Naive B cell (primary cell): ENCODE data around the gene SHC3. TPM values are rescaled to one million over a fixed set of nuclear protein-coding genes. Genes with fewer than 3 reads are reported as not detected.

ENCODE experiments used
- ATAC-seq, 2 donors: fragments of 150-1000 bp; cut with Tn5 transposase; 2 replicates each; pipeline ENCODE4 v1.10.0; 2021; ENCODE audit warnings: low read depth in 2 of 2, mild to moderate bottlenecking in 2 of 2, moderate library complexity in 2 of 2
- DNase-seq: peaks from one replicate; pipeline ENCODE4 v3.0.0; 2022
- H3K27ac Mint-ChIP-seq, 6 donors: one replicate each; pipeline ENCODE4 v1.8.0; 2020 to 2022; ENCODE audit warnings: mild to moderate bottlenecking in 6 of 6, mixed read lengths in 6 of 6, moderate library complexity in 5 of 6, inconsistent platforms in 2 of 6
- H3K27me3 Mint-ChIP-seq, 3 donors: one replicate each; pipeline ENCODE4 v1.8.0; 2021 to 2022; ENCODE audit warnings: mixed read lengths in 3 of 3, mild to moderate bottlenecking in 1 of 3
- H3K36me3 Mint-ChIP-seq, 2 donors: one replicate each; pipeline ENCODE4 v1.8.0; 2020 to 2022; ENCODE audit warnings: mixed read lengths in 2 of 2, inconsistent platforms in 1 of 2, mild to moderate bottlenecking in 1 of 2
- H3K4me1 Mint-ChIP-seq, 3 donors: one replicate each; pipeline ENCODE4 v1.8.0; 2020 to 2022; ENCODE audit warnings: mixed read lengths in 3 of 3, inconsistent platforms in 1 of 3, mild to moderate bottlenecking in 1 of 3, moderate library complexity in 1 of 3
- H3K4me3 Mint-ChIP-seq, 8 donors: one replicate each; pipeline ENCODE4 v1.8.0; 2020 to 2022; ENCODE audit warnings: mild to moderate bottlenecking in 8 of 8, mixed read lengths in 8 of 8, moderate library complexity in 8 of 8, inconsistent platforms in 2 of 8
- H3K9me3 Mint-ChIP-seq, 7 donors: one replicate each; pipeline ENCODE4 v1.8.0; 2020 to 2022; ENCODE audit warnings: mixed read lengths in 7 of 7, mild to moderate bottlenecking in 5 of 7, inconsistent platforms in 2 of 7, moderate library complexity in 1 of 7
- polyA plus RNA-seq, 6 donors: library from polyadenylated mRNA; unstranded; fragments of 300-500 nt; fragmentation: Illumina TruSeq; gene quantifications; one replicate each; pipeline ENCODE4 v1.2.3, GENCODE V29; 2021; ENCODE audit warnings: low read depth in 6 of 6

SHC3 gene
- polyA plus RNA-seq, 6 donors from 2014 or later, result 0.04 to 0.24 TPM; not detected in 4

GRCh38 chr9:89179540-89179894 lies 899 bp upstream of the SHC3 start:
- no peak for ATAC-seq
- peaks cover 56 to 76% (median 61%) of the 10 kb centered on the region in 3 donors for H3K27me3 Mint-ChIP-seq
- DNase-seq, result no peak
- no peak overlapping the region for H3K27ac Mint-ChIP-seq
- peaks cover 0 to 3% (median 0%) of the 10 kb centered on the region in 7 donors for H3K9me3 Mint-ChIP-seq
- H3K36me3 Mint-ChIP-seq, result peaks cover 0 to 5% of the 10 kb centered on the region in 2 donors
- peaks cover 8 to 25% (median 10%) of the 10 kb centered on the region in 3 donors for H3K4me1 Mint-ChIP-seq
- H3K4me3 Mint-ChIP-seq, result peak overlapping the region in 6 of 8 donors; percentile 25 to 79 (median 68)

DNA sequence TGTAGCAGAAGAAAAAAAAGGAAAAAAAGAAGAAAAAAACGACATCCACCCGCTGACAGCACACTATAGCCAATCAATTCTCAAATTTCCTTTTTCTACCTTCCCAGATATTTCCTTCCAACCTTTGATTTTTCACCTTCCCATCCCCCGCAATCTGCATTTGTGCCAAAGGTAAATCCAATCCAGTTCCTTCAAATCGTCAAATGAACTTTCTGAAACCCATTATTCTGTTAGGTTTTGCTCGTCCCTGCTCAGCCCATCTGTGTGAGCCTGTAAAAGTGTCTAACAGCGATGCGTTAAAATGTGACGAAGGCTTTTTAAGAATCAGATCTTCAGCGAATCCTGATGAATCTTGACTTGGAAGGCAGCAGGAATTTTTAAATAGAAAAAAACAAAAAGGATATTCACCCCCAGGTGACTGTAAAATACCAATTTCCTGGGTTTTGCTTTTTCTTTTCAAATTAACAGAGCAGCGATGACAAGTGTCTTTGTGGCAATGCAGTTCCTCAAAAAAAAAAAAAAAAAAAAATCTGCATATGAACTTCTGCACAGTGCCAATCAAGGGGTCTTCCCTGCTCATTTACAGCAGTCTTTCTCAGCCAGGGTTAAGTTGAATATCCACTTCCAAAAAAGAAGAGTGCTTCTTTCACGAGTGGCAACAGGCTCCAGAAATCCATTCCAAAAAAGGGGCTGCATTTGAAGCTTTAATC lies 367 bp upstream of the SHC3 start:
- Mint-ChIP-seq H3K4me1 (peaks cover 8 to 25% (median 10%) of the 10 kb centered on the region in 3 donors), H3K36me3 (no peaks in the 10 kb centered on the region), H3K9me3 (peaks cover 0 to 3% (median 0%) of the 10 kb centered on the region in 7 donors), H3K27ac (no peak overlapping the region), H3K27me3 (peaks cover 54 to 74% (median 59%) of the 10 kb centered on the region in 3 donors), H3K4me3 (peak overlapping the region in 4 of 8 donors; percentile 3 to 60 (median 42))
- DNase-seq, result no peak
- no peak for ATAC-seq

- peak overlapping the region in 1 of 8 donors; percentile 47 for H3K4me3 Mint-ChIP-seq
- H3K27me3 Mint-ChIP-seq, result peaks cover 51 to 76% (median 61%) of the 10 kb centered on the region in 3 donors
- no peak for DNase-seq
- ATAC-seq, result no peak
- H3K36me3 Mint-ChIP-seq, result no peaks in the 10 kb centered on the region
- peaks cover 8 to 25% (median 10%) of the 10 kb centered on the region in 3 donors for H3K4me1 Mint-ChIP-seq
- no peak overlapping the region for H3K27ac Mint-ChIP-seq
- H3K9me3 Mint-ChIP-seq, result no peaks in the 10 kb centered on the region
Observed at GRCh38 chr9:89177012-89177943, 1.3 kb downstream of the SHC3 start.

DNA sequence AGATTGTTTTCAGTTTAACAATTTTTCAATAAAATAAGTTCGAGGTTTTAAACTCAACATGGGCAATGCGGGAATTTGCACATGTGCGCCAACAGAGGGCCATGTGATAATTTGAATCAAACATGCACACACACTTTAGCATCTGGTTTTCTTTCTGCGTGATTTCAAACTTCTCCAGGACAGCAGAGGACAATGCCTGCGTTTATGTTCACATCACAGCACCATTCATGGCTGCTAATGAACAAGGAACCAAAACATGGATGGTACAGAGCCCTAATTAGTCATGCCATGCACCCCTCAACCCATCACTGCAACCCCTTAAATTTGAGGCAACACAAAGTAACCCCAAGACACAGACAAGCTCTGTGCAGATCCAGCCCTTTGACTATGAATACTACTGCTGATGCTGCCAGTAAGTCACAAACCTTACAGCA lies 2.8 kb downstream of the SHC3 start:
- Mint-ChIP-seq H3K4me3 (no peak overlapping the region), H3K4me1 (peaks cover 8 to 25% (median 10%) of the 10 kb centered on the region in 3 donors), H3K36me3 (no peaks in the 10 kb centered on the region), H3K9me3 (no peaks in the 10 kb centered on the region), H3K27ac (no peak overlapping the region), H3K27me3 (peaks cover 50 to 73% (median 55%) of the 10 kb centered on the region in 3 donors)
- DNase-seq, result no peak
- ATAC-seq, result no peak

GRCh38 chr9:89174291-89174690 lies 4.3 kb downstream of the SHC3 start:
- H3K27ac Mint-ChIP-seq, result no peak overlapping the region
- DNase-seq (no peak), ATAC-seq (no peak)
- H3K27me3 Mint-ChIP-seq, result peaks cover 47 to 58% (median 50%) of the 10 kb centered on the region in 3 donors
- H3K9me3 Mint-ChIP-seq, result no peaks in the 10 kb centered on the region
- no peaks in the 10 kb centered on the region for H3K36me3 Mint-ChIP-seq
- peaks cover 0 to 13% (median 5%) of the 10 kb centered on the region in 3 donors for H3K4me1 Mint-ChIP-seq
- no peak overlapping the region for H3K4me3 Mint-ChIP-seq

DNA sequence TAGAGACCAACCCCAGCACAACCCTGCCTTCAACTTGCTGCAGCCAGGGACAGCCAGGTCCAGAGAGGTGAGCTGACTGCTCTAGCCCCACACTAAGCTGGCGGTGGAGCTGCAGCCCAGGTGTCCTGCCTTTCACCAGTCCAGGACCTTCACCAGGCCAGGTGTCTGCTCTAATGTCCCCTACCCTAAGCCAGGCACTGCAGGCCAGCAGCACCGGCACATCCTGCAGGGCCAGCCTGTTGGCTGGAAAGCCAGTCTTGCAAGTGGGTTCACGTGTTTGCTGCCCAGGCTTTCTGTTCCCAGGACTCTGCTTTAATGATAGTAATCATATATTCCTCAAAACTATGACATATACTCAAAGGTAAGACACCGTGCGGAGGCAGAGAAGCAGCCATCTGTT lies 5.5 kb downstream of the SHC3 start:
- Mint-ChIP-seq H3K27ac (no peak overlapping the region), H3K27me3 (peaks cover 41 to 48% (median 41%) of the 10 kb centered on the region in 3 donors), H3K4me3 (no peak overlapping the region), H3K36me3 (no peaks in the 10 kb centered on the region), H3K9me3 (no peaks in the 10 kb centered on the region), H3K4me1 (peaks cover 0 to 5% (median 0%) of the 10 kb centered on the region in 3 donors)
- DNase-seq (no peak), ATAC-seq (no peak)

- Mint-ChIP-seq H3K4me1 (peaks cover 0 to 5% (median 0%) of the 10 kb centered on the region in 3 donors), H3K9me3 (no peaks in the 10 kb centered on the region), H3K27ac (no peak overlapping the region), H3K36me3 (no peaks in the 10 kb centered on the region), H3K27me3 (peaks cover 41 to 45% (median 42%) of the 10 kb centered on the region in 3 donors), H3K4me3 (no peak overlapping the region)
- ATAC-seq (no peak), DNase-seq (no peak)
Observed at GRCh38 chr9:89172398-89172797, 6.2 kb downstream of the SHC3 start.

DNA sequence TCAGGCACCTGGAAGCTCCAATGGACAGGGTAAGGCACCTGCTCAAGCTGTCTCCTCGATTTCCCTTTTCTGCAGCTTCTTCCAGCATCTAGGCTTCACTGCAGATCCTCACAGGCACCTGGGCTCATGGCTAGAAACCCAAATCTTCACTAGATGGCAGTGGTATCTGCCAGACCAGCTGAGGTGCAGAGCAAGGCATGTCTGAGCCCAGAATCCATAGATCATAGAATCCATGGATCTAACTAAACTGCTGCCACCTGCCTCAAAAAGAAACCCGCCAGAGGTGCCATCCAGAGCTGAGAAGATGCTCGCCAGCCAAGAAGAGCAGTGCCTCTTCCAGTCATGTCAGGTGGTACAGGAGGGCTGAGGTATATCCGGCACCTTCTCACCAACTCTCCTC lies 6.9 kb downstream of the SHC3 start:
- no peaks in the 10 kb centered on the region for H3K9me3 Mint-ChIP-seq
- H3K27ac Mint-ChIP-seq, result peak overlapping the region in 1 of 6 donors; percentile 69
- H3K4me3 Mint-ChIP-seq, result no peak overlapping the region
- H3K36me3 Mint-ChIP-seq, result no peaks in the 10 kb centered on the region
- no peak for DNase-seq
- no peaks in the 10 kb centered on the region for H3K4me1 Mint-ChIP-seq
- no peak for ATAC-seq
- H3K27me3 Mint-ChIP-seq, result peaks cover 38 to 46% (median 43%) of the 10 kb centered on the region in 3 donors

DNA sequence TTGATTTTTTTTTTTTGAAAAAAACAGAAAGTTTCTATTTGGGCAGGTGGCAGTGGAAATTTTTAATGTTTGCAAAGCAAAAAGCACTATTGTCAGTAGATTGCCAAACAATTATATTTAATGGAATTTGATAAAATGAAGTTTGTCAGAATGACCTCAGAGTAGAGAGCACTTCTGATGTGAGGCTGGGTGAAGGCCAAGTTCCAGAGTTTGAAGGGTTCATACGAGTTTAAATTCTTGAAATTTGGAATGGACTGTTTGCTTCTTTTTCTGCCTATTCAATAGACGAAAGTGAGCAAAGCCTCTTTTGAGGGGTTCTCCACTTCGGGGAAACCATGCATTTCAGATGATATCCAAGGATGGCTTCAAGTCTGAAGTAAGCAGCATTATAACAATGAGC lies 7.4 kb downstream of the SHC3 start:
- Mint-ChIP-seq H3K36me3 (no peaks in the 10 kb centered on the region), H3K27ac (no peak overlapping the region), H3K27me3 (peaks cover 37 to 46% (median 43%) of the 10 kb centered on the region in 3 donors), H3K9me3 (no peaks in the 10 kb centered on the region), H3K4me3 (no peak overlapping the region), H3K4me1 (no peaks in the 10 kb centered on the region)
- ATAC-seq (no peak), DNase-seq (no peak)

- peak overlapping the region in 1 of 8 donors; percentile 37 for H3K4me3 Mint-ChIP-seq
- H3K27me3 Mint-ChIP-seq, result peaks cover 40 to 47% (median 45%) of the 10 kb centered on the region in 3 donors
- H3K4me1 Mint-ChIP-seq, result no peaks in the 10 kb centered on the region
Observed at GRCh38 chr9:89168901-89169813, 9.5 kb downstream of the SHC3 start.

GRCh38 chr9:89167788-89168187 lies 10.8 kb downstream of the SHC3 start:
- no peak overlapping the region for H3K4me3 Mint-ChIP-seq
- no peak for DNase-seq
- H3K36me3 Mint-ChIP-seq, result no peaks in the 10 kb centered on the region
- H3K27me3 Mint-ChIP-seq, result peaks cover 34 to 39% (median 36%) of the 10 kb centered on the region in 3 donors
- H3K9me3 Mint-ChIP-seq, result peaks cover 0 to 3% (median 0%) of the 10 kb centered on the region in 7 donors
- peak overlapping the region in 1 of 6 donors; percentile 59 for H3K27ac Mint-ChIP-seq
- ATAC-seq, result no peak
- H3K4me1 Mint-ChIP-seq, result no peaks in the 10 kb centered on the region

More at GRCh38 chr9:89168901-89169813, 9.5 kb downstream of the SHC3 start:
- H3K27ac Mint-ChIP-seq, result peak overlapping the region in 1 of 6 donors; percentile 21
- DNase-seq (no peak), ATAC-seq (no peak)
- peaks cover 0 to 1% (median 0%) of the 10 kb centered on the region in 7 donors for H3K9me3 Mint-ChIP-seq
- no peaks in the 10 kb centered on the region for H3K36me3 Mint-ChIP-seq

DNA sequence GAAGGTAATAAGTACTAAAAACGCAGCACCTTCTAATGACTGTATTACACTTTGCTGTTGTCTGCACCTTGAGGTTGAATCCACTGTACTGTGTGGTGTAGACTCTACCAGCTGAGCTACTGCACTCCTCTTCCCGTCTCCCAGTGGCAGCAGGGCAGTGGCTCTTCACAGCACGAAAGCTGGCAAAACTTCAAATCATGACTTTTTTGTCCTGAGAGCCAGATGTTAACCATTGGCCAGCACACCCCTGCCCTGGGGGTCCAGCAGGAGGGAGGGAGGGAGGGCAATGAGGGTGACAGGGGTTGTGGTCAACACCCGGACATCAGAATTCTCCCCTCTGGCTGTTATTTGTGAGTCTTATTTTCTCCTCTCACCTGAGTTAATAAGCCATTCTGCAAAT lies 11.8 kb downstream of the SHC3 start:
- no peak overlapping the region for H3K27ac Mint-ChIP-seq
- DNase-seq (no peak), ATAC-seq (no peak)
- H3K27me3 Mint-ChIP-seq, result peaks cover 27 to 30% (median 30%) of the 10 kb centered on the region in 3 donors
- H3K4me3 Mint-ChIP-seq, result no peak overlapping the region
- peaks cover 0 to 3% (median 0%) of the 10 kb centered on the region in 7 donors for H3K9me3 Mint-ChIP-seq
- no peaks in the 10 kb centered on the region for H3K4me1 Mint-ChIP-seq
- no peaks in the 10 kb centered on the region for H3K36me3 Mint-ChIP-seq
